Endothelial cell of coronary artery (primary cell): ENCODE data around the gene STK10. TPM values are rescaled to one million over a fixed set of nuclear protein-coding genes. Genes with fewer than 3 reads are reported as not detected.

Experiments
- total RNA-seq: library from RNA; depleted of rRNA; stranded (reverse); fragments of >200 nt; gene quantifications from 2 replicates; pipeline ENCODE4 v1.2.3, GENCODE V29; 2014

Gene STK10
- 37.5 and 45.6 TPM in 2 replicates for total RNA-seq

DNA sequence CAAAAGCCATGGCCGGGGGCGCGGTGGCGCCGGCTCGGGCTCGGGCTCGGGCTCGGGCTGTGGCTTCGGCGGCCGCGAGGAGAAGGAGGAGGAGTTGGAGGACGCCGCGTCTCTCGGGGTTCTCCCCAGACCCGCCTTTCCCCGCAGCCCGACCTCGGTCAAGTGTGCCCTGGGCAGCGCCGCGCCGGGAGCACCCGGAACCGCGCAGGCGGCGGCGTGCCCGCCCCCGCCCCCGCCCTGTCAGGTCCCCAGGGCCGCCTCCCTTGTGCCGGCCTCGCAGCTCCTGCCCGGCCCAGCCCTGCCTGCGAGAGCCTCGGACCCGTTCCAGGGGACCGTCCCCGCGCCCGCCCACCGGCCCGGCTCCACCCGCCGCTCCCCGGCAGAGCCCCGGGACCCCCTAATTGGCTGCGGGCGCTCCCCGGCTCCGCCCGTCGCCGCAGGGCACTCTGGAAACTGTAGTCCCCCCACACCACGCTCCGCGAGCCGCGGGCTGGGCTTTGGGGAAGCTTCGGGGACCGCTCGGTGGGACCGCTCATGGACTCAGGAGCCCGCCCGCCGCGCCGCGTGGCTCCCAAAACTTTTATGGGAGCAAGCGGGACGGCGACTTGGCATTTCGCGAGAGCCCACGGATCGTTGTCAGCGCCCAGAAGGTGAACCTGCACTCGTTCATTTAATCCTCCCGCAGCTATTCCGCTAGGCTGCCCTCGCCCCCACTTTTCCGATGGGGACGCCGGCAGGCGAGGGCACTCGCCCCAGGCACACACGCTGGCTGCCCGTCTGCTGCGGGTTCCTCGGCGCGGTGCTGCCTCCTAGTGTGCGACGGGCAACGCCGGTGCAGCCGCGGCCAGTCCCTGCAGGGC is at the start of gene STK10:
TSS of gene STK10 (minus strand) at position 192 of the 860 bp plus-strand sequence. CDS start at position 10, 182 bp downstream.

GRCh38 chr5:172193872-172194271 is 5.8 kb upstream of the STK10 start, which contains the start of gene EFCAB9:
EFCAB9 (plus strand) TSS chr5:172194172; CDS start chr5:172194173, 1 bp downstream.

DNA sequence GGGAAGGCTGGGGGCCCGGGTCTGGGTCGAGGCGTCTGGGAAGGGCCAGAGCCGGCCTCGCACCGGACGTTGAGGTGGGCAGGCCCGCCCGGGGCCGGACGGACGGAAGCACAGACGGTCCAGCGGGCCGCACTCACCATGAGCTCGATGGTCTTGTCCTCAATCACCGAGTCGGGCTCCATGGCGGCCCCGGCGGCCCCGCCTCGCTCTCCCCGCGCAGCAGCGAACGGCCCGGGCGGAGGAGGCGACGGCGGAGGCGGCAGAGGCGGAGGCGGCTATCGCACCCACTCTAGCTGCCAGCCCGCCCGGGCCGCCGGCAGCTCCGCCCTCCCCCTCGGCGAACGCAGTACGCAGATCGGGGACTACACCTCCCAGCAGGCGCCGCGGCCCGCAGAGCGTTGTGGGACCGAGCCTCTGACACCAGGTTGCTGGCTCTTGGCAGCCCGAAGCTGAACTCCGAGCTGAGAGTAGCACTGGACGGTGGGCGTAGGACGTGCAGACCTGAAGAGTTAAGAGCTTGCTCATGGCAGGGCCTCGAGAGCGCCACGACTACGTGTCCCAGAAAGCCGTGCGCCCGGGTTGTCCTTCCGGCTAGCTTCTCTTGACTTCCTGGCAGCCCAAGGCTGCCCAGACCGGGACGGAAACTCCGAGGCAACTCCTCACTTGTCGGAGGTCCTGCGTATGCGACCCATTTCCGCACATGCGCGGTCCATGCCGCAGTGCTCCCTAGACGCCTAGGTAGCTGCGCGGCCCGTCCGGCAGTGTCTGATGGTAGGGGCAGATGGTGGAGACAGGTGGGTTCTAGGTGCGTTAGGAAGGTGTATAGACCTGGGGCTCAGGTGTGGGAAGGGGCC is 181.5 kb downstream of the STK10 start, which contains the start of gene FBXW11:
TSS of gene FBXW11 (minus strand) at position 318 of the 854 bp plus-strand sequence. CDS start at position 182, 136 bp downstream.

Other genes starting within 250 kb of the STK10 start
- gene FBXW11, start 181.6 kb downstream of the STK10 start, total RNA-seq: 58.6 and 77.2 TPM in 2 replicates
- not detected in 2 replicates for gene EFCAB9, start 5.9 kb upstream of the STK10 start, total RNA-seq
- gene UBTD2, start 95.5 kb upstream of the STK10 start, total RNA-seq: 21.1 and 23.5 TPM in 2 replicates